ENCODE measurements around the gene MYO7A.

- TF ChIP-seq CTCF (optimal IDR thresholded peaks at IDR 0.05 in 1 of 3, IDR thresholded peaks at IDR 0.05 in 1 of 3, conservative IDR thresholded peaks at IDR 0.05 in 1 of 3; ENCODE audit: extremely low read depth in 1 of 3, insufficient read depth in 2 of 3, low read length in 3 of 3) (no peak), EZH2 (IDR thresholded peaks at IDR 0.05; ENCODE audit: low read length) (no peak)
Measured at GRCh38 chr11:77079666-77080065, 48.4 kb upstream of the MYO7A start.

Measured in keratinocyte (primary cell).